GM12872 (cell line): ENCODE data around the gene ABHD17C.

Source experiments
- CTCF ChIP-seq: IDR thresholded peaks from 3 replicates; pipeline ENCODE4 v1.5.1; 2011; ENCODE audit warnings: low read depth, mild to moderate bottlenecking, low read length, moderate library complexity; ENCODE audit not compliant: insufficient read depth

ABHD17C gene

GRCh38 chr15:80753161-80753560 is 58.1 kb downstream of the ABHD17C start:
- TF ChIP-seq CTCF, result no peak

GRCh38 chr15:80754014-80754413 is 58.9 kb downstream of the ABHD17C start:
- TF ChIP-seq CTCF, result no peak

- no peak for TF ChIP-seq CTCF
Observed at GRCh38 chr15:80755885-80756284, 60.8 kb downstream of the ABHD17C start.

- TF ChIP-seq CTCF, result no peak
Observed at GRCh38 chr15:80758130-80758745, 63.1 kb downstream of the ABHD17C start.

GRCh38 chr15:80760960-80761359 is 65.8 kb downstream of the ABHD17C start:
- no peak for TF ChIP-seq CTCF

GRCh38 chr15:80761754-80762153 is 66.6 kb downstream of the ABHD17C start:
- TF ChIP-seq CTCF, result no peak

GRCh38 chr15:80764535-80764934 is 69.4 kb downstream of the ABHD17C start:
- TF ChIP-seq CTCF, result no peak

- no peak for TF ChIP-seq CTCF
Observed at GRCh38 chr15:80766275-80766674, 71.2 kb downstream of the ABHD17C start.
